GM23338 (cell line): ENCODE measurements around the gene TMED8.
"Not testable (repeated sequence)": the region's sequence is repeated elsewhere in the genome, so short reads cannot be mapped to it uniquely, and the experiment has no call there.

Experiments used
- CREB1 ChIP-seq: fragments of 250-450 bp; sonication (Bioruptor Pico); IDR thresholded peaks from 2 replicates; pipeline ENCODE4 v1.5.0; 2020; ENCODE audit warnings: low read depth, mild to moderate bottlenecking, moderate library complexity
- EZH2 ChIP-seq: fragments of 200-600 bp; sonication (generic); IDR thresholded peaks from one replicate; pipeline ENCODE4 v1.8.0; 2017; ENCODE audit warnings: antibody characterized with exemption, mild to moderate bottlenecking, low read depth; ENCODE audit not compliant: unreplicated experiment
- EZH2phosphoT487 ChIP-seq: fragments of 200-600 bp; sonication (generic); IDR thresholded peaks from one replicate; pipeline ENCODE4 v1.8.1; 2018; ENCODE audit warnings: antibody characterized with exemption; ENCODE audit not compliant: unreplicated experiment
- JUNB ChIP-seq: IDR thresholded peaks from one replicate; pipeline ENCODE4 v1.6.1; 2016; ENCODE audit warnings: antibody characterized with exemption; ENCODE audit not compliant: unreplicated experiment
- POLR2AphosphoS5 ChIP-seq: IDR thresholded peaks from 2 replicates; pipeline ENCODE4 v1.6.1; 2016; ENCODE audit warnings: antibody characterized with exemption, low read depth
- STAT1 ChIP-seq: IDR thresholded peaks from one replicate; pipeline ENCODE4 v1.6.1; 2016; ENCODE audit warnings: antibody characterized with exemption; ENCODE audit not compliant: unreplicated experiment
- ZNF114 ChIP-seq: fragments of 250-450 bp; sonication (Bioruptor Pico); IDR thresholded peaks from 2 replicates; pipeline ENCODE4 v1.5.0; 2020; ENCODE audit warnings: mild to moderate bottlenecking, moderate library complexity
- TF ChIP-seq, protein P1 (sequence below), 2 experiments: fragments of 200-600 bp in 1 of 2; sonication (generic) in 1 of 2; conservative IDR thresholded peaks; 2 replicates each; pipeline versions ENCODE4 v1.5.1 to v1.6.1; 2016 to 2017; ENCODE audit warnings: antibody characterized with exemption in 2 of 2, low read depth in 2 of 2, mild to moderate bottlenecking in 2 of 2, moderate library complexity in 1 of 2
- TF ChIP-seq, protein P2 (sequence below): IDR thresholded peaks from one replicate; pipeline ENCODE4 v1.6.1; 2018; ENCODE audit warnings: antibody characterized with exemption; ENCODE audit not compliant: unreplicated experiment

DNA sequence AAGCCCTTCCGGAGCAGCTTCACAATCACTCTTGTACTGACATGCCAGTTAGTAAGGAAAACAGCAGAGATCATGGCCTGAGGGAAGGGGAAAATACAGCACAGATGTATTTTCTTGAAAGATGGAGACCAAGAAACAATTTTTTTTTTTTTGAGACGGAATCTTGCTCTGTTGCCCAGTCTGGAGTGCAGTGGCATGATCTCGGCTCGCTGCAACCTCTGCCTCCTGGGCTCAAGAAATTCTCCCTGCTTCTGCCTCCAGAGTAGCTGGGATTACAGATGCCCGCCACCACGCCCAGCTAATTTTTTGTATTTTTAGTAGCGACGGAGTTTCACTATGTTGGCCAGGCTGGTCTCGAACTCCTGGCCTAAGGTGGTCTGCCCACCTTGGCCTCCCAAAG lies 39.6 kb downstream of the TMED8 start:
- TF ChIP-seq, protein P1, sequence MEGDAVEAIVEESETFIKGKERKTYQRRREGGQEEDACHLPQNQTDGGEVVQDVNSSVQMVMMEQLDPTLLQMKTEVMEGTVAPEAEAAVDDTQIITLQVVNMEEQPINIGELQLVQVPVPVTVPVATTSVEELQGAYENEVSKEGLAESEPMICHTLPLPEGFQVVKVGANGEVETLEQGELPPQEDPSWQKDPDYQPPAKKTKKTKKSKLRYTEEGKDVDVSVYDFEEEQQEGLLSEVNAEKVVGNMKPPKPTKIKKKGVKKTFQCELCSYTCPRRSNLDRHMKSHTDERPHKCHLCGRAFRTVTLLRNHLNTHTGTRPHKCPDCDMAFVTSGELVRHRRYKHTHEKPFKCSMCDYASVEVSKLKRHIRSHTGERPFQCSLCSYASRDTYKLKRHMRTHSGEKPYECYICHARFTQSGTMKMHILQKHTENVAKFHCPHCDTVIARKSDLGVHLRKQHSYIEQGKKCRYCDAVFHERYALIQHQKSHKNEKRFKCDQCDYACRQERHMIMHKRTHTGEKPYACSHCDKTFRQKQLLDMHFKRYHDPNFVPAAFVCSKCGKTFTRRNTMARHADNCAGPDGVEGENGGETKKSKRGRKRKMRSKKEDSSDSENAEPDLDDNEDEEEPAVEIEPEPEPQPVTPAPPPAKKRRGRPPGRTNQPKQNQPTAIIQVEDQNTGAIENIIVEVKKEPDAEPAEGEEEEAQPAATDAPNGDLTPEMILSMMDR (conservative IDR thresholded peaks at IDR 0.05; ENCODE audit: low read depth in 2 of 2) = not testable (repeated sequence)
- TF ChIP-seq, protein P2, sequence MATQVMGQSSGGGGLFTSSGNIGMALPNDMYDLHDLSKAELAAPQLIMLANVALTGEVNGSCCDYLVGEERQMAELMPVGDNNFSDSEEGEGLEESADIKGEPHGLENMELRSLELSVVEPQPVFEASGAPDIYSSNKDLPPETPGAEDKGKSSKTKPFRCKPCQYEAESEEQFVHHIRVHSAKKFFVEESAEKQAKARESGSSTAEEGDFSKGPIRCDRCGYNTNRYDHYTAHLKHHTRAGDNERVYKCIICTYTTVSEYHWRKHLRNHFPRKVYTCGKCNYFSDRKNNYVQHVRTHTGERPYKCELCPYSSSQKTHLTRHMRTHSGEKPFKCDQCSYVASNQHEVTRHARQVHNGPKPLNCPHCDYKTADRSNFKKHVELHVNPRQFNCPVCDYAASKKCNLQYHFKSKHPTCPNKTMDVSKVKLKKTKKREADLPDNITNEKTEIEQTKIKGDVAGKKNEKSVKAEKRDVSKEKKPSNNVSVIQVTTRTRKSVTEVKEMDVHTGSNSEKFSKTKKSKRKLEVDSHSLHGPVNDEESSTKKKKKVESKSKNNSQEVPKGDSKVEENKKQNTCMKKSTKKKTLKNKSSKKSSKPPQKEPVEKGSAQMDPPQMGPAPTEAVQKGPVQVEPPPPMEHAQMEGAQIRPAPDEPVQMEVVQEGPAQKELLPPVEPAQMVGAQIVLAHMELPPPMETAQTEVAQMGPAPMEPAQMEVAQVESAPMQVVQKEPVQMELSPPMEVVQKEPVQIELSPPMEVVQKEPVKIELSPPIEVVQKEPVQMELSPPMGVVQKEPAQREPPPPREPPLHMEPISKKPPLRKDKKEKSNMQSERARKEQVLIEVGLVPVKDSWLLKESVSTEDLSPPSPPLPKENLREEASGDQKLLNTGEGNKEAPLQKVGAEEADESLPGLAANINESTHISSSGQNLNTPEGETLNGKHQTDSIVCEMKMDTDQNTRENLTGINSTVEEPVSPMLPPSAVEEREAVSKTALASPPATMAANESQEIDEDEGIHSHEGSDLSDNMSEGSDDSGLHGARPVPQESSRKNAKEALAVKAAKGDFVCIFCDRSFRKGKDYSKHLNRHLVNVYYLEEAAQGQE = not testable (repeated sequence)
- not testable (repeated sequence) for TF ChIP-seq EZH2; CREB1; POLR2AphosphoS5; EZH2phosphoT487; JUNB; ZNF114 (CRISPR knock-in tag); STAT1
